Mononuclear cell (primary cell): ENCODE data around the gene FBF1. TPM values are rescaled to one million over a fixed set of nuclear protein-coding genes. Genes with fewer than 3 reads are reported as not detected.

ENCODE experiments used
- H3K27me3 ChIP-seq: 2 replicates; pipeline ENCODE4 v1.6.0; 2011; ENCODE audit warnings: low read length, control low read depth; ENCODE audit not compliant: insufficient read depth
- H3K4me1 ChIP-seq: 2 replicates; pipeline ENCODE4 v1.5.1; 2011; ENCODE audit warnings: mild to moderate bottlenecking, low read length, control low read depth; ENCODE audit not compliant: insufficient read depth
- H3K4me3 ChIP-seq: 2 replicates; pipeline ENCODE4 v1.5.1; 2011; ENCODE audit warnings: mild to moderate bottlenecking, low read length, moderate library complexity
- H3K9me3 ChIP-seq: 2 replicates; pipeline ENCODE4 v1.5.1; 2011; ENCODE audit warnings: low read depth, mild to moderate bottlenecking, control low read depth, low read length
- total RNA-seq: library from RNA; depleted of rRNA; stranded (reverse); fragments of >200 nt; gene quantifications from one replicate; pipeline ENCODE4 v1.2.3, GENCODE V29; 2012

The FBF1 gene
- total RNA-seq, 1 donor = 11.2 TPM

GRCh38 chr17:75909812-75910274 is 31.0 kb downstream of the FBF1 start:
- Histone ChIP-seq H3K4me3 (no peak overlapping the region), H3K4me1 (peaks cover 12% of the 10 kb centered on the region), H3K27me3 (no peaks in the 10 kb centered on the region), H3K9me3 (no peaks in the 10 kb centered on the region)

- Histone ChIP-seq H3K9me3 (no peaks in the 10 kb centered on the region), H3K4me3 (no peak overlapping the region), H3K27me3 (no peaks in the 10 kb centered on the region), H3K4me1 (peaks cover 13% of the 10 kb centered on the region)
These were observed 31.6 kb downstream of the FBF1 start for GRCh38 chr17:75909051-75909811.

- Histone ChIP-seq H3K4me1 (peaks cover 21% of the 10 kb centered on the region), H3K4me3 (no peak overlapping the region), H3K27me3 (no peaks in the 10 kb centered on the region), H3K9me3 (no peaks in the 10 kb centered on the region)
These were observed 32.6 kb downstream of the FBF1 start for GRCh38 chr17:75908201-75908600.

- Histone ChIP-seq H3K9me3 (no peaks in the 10 kb centered on the region), H3K4me3 (no peak overlapping the region), H3K27me3 (no peaks in the 10 kb centered on the region), H3K4me1 (peaks cover 21% of the 10 kb centered on the region)
These were observed 34.5 kb downstream of the FBF1 start for GRCh38 chr17:75906143-75906884.

- Histone ChIP-seq H3K9me3 (no peaks in the 10 kb centered on the region), H3K27me3 (no peaks in the 10 kb centered on the region), H3K4me3 (peak within 1 kb of the TSS; percentile 53), H3K4me1 (peaks cover 21% of the 10 kb centered on the region)
These were observed 35.9 kb downstream of the FBF1 start, which contains the start of gene MRPL38 for GRCh38 chr17:75904749-75905521. Gene MRPL38, minus strand, starts transcription at chr17:75904884. Its CDS starts 9 bp downstream, at chr17:75904875.

GRCh38 chr17:75902406-75902805 is 38.4 kb downstream of the FBF1 start:
- Histone ChIP-seq H3K4me1 (peaks cover 22% of the 10 kb centered on the region), H3K9me3 (no peaks in the 10 kb centered on the region), H3K4me3 (no peak overlapping the region), H3K27me3 (no peaks in the 10 kb centered on the region)

- Histone ChIP-seq H3K4me3 (no peak overlapping the region), H3K4me1 (peaks cover 26% of the 10 kb centered on the region), H3K9me3 (no peaks in the 10 kb centered on the region), H3K27me3 (no peaks in the 10 kb centered on the region)
These were observed 39.1 kb downstream of the FBF1 start for GRCh38 chr17:75901727-75902126.

- peaks cover 25% of the 10 kb centered on the region for H3K4me1 ChIP-seq
- no peaks in the 10 kb centered on the region for H3K27me3 ChIP-seq
- no peaks in the 10 kb centered on the region for H3K9me3 ChIP-seq
- H3K4me3 ChIP-seq = no peak overlapping the region
These were observed 39.9 kb downstream of the FBF1 start for GRCh38 chr17:75900691-75901533.

- Histone ChIP-seq H3K4me3 (no peak overlapping the region), H3K9me3 (no peaks in the 10 kb centered on the region), H3K27me3 (no peaks in the 10 kb centered on the region), H3K4me1 (peaks cover 26% of the 10 kb centered on the region)
These were observed 40.9 kb downstream of the FBF1 start for GRCh38 chr17:75899767-75900468.

GRCh38 chr17:75899353-75899752 is 41.5 kb downstream of the FBF1 start:
- Histone ChIP-seq H3K4me3 (no peak overlapping the region), H3K4me1 (peaks cover 29% of the 10 kb centered on the region), H3K9me3 (no peaks in the 10 kb centered on the region), H3K27me3 (no peaks in the 10 kb centered on the region)

GRCh38 chr17:75898791-75899190 is 42.1 kb downstream of the FBF1 start:
- Histone ChIP-seq H3K4me3 (no peak overlapping the region), H3K27me3 (no peaks in the 10 kb centered on the region), H3K9me3 (no peaks in the 10 kb centered on the region), H3K4me1 (peaks cover 23% of the 10 kb centered on the region)

GRCh38 chr17:75898065-75898464 is 42.8 kb downstream of the FBF1 start:
- H3K4me3 ChIP-seq = no peak overlapping the region
- no peaks in the 10 kb centered on the region for H3K9me3 ChIP-seq
- H3K4me1 ChIP-seq = peaks cover 20% of the 10 kb centered on the region
- no peaks in the 10 kb centered on the region for H3K27me3 ChIP-seq

- Histone ChIP-seq H3K4me1 (peaks cover 20% of the 10 kb centered on the region), H3K27me3 (no peaks in the 10 kb centered on the region), H3K9me3 (no peaks in the 10 kb centered on the region), H3K4me3 (no peak overlapping the region)
These were observed 43.5 kb downstream of the FBF1 start for GRCh38 chr17:75897160-75898019.
